ENCODE results near the gene TIMM17B. TPM values are rescaled to one million over a fixed set of nuclear protein-coding genes. Genes with fewer than 3 reads are reported as not detected.

TIMM17B gene
- total RNA-seq, 1 donor from 2014 or later, result 37.7 TPM

- Histone ChIP-seq H3K27ac (peak overlapping the region; percentile 86), H3K4me3 (peak overlapping the region; percentile 65)
- intact Hi-C loops (cut with DNase I), result no loop called here
These were observed 19.8 kb upstream of the TIMM17B start for GRCh38 chrX:48917139-48918001.

GRCh38 chrX:48914593-48915493 is 17.3 kb upstream of the TIMM17B start:
- Histone ChIP-seq H3K27ac (no peak overlapping the region), H3K27me3 (ENCODE audit: low read depth) (no peaks in the 10 kb centered on the region), H3K36me3 (peaks cover 21% of the 10 kb centered on the region), H3K4me3 (no peak overlapping the region), H3K9me3 (no peaks in the 10 kb centered on the region), H3K4me1 (peaks cover 4% of the 10 kb centered on the region)
- intact Hi-C loops (cut with DNase I), result no loop called here
- no peak for DNase-seq
- TF ChIP-seq CTCF (IDR thresholded peaks at IDR 0.05), result no peak
- no peak for ATAC-seq

More at GRCh38 chrX:48917139-48918001, 19.8 kb upstream of the TIMM17B start:
- Histone ChIP-seq H3K27me3 (ENCODE audit: low read depth) (no peaks in the 10 kb centered on the region), H3K4me1 (peaks cover 2% of the 10 kb centered on the region), H3K36me3 (peaks cover 23% of the 10 kb centered on the region), H3K9me3 (no peaks in the 10 kb centered on the region)
- ATAC-seq, result peak; percentile 75 to 88
- TF ChIP-seq CTCF (IDR thresholded peaks at IDR 0.05), result peak; percentile 91
- peak; percentile 92 for DNase-seq

- H3K36me3 ChIP-seq, result peaks cover 21% of the 10 kb centered on the region
- peaks cover 4% of the 10 kb centered on the region for H3K4me1 ChIP-seq
- H3K4me3 ChIP-seq, result no peak overlapping the region
- no peaks in the 10 kb centered on the region for H3K27me3 ChIP-seq (ENCODE audit: low read depth)
- no peak overlapping the region for H3K27ac ChIP-seq
- no peak for TF ChIP-seq CTCF (IDR thresholded peaks at IDR 0.05)
- intact Hi-C loops (cut with DNase I), result no loop called here
- ATAC-seq (no peak), DNase-seq (no peak)
- no peaks in the 10 kb centered on the region for H3K9me3 ChIP-seq
These were observed 16.2 kb upstream of the TIMM17B start for GRCh38 chrX:48913605-48914366.

GRCh38 chrX:48911412-48912182 is 14.0 kb upstream of the TIMM17B start, which contains the start of gene SLC35A2:
SLC35A2 (minus strand) TSS chrX:48911646; CDS start chrX:48911636, 10 bp downstream.
- peak within 1 kb of the TSS; percentile 81 for H3K27ac ChIP-seq
- H3K4me3 ChIP-seq, result peak within 1 kb of the TSS; percentile 70
- ATAC-seq, result peak; percentile 92 to 94
- no peaks in the 10 kb centered on the region for H3K27me3 ChIP-seq (ENCODE audit: low read depth)
- TF ChIP-seq CTCF (IDR thresholded peaks at IDR 0.05), result no peak
- DNase-seq, result peak; percentile 89
- intact Hi-C loops (cut with DNase I), result no loop called here
- H3K9me3 ChIP-seq, result no peaks in the 10 kb centered on the region
- peaks cover 24% of the 10 kb centered on the region for H3K36me3 ChIP-seq
- H3K4me1 ChIP-seq, result peaks cover 4% of the 10 kb centered on the region

All from lower lobe of right lung (tissue), 2 donors.